Smooth muscle cell (in vitro differentiated cells): ENCODE results near the gene PKP2. TPM values are rescaled to one million over a fixed set of nuclear protein-coding genes. Genes with fewer than 3 reads are reported as not detected.

Experiments used
- DNase-seq: peaks from one replicate; lab custom pipeline; 2025; ENCODE audit not compliant: unreplicated experiment; lab: John Stamatoyannopoulos, UW
- H2AFZ ChIP-seq: fragments of 200-600 bp; sonication (generic); 2 replicates; pipeline ENCODE4 v1.6.0; 2016; ENCODE audit warnings: antibody characterized with exemption, low read depth, mild to moderate bottlenecking
- H3F3A ChIP-seq: fragments of 200-600 bp; sonication (generic); 2 replicates; pipeline ENCODE4 v1.6.0; 2017; ENCODE audit warnings: antibody characterized with exemption, low read depth
- H3K27ac ChIP-seq: fragments of 200-600 bp; sonication (generic); 2 replicates; pipeline ENCODE4 v1.5.1; 2016; ENCODE audit warnings: low read depth, mild to moderate bottlenecking
- H3K27me3 ChIP-seq: fragments of 200-600 bp; sonication (generic); 2 replicates; pipeline ENCODE4 v1.6.1; 2016; ENCODE audit warnings: low read depth, mild to moderate bottlenecking
- H3K36me3 ChIP-seq: fragments of 200-600 bp; sonication (generic); 2 replicates; pipeline ENCODE4 v1.5.1; 2016; ENCODE audit warnings: low read depth
- H3K4me1 ChIP-seq: fragments of 200-600 bp; sonication (generic); 2 replicates; pipeline ENCODE4 v1.5.1; 2016; ENCODE audit warnings: low read depth
- H3K4me2 ChIP-seq: fragments of 200-600 bp; sonication (generic); 2 replicates; pipeline ENCODE4 v1.6.0; 2016; ENCODE audit warnings: mild to moderate bottlenecking
- H3K4me3 ChIP-seq: fragments of 200-600 bp; sonication (generic); 2 replicates; pipeline ENCODE4 v1.5.1; 2016; ENCODE audit warnings: mild to moderate bottlenecking
- H3K79me2 ChIP-seq: fragments of 200-600 bp; sonication (generic); 2 replicates; pipeline ENCODE4 v1.6.0; 2016; ENCODE audit warnings: low read depth, mild to moderate bottlenecking
- H3K9ac ChIP-seq: fragments of 200-600 bp; sonication (generic); 2 replicates; pipeline ENCODE4 v1.6.0; 2016; ENCODE audit warnings: low read depth
- H3K9me3 ChIP-seq: fragments of 200-600 bp; sonication (generic); replicated peaks from 2 replicates; pipeline ENCODE4 v1.5.1; 2016; ENCODE audit warnings: low read depth
- H4K20me1 ChIP-seq: fragments of 200-600 bp; sonication (generic); 2 replicates; pipeline ENCODE4 v1.6.0; 2016; ENCODE audit warnings: low read depth
- WGBS: methylation state at CpG from one replicate; pipeline ENCODE4 v1.1.7; 2016; ENCODE audit warnings: low lambda C conversion rate; 5-methylcytosine and 5-hydroxymethylcytosine counted together
- polyA plus RNA-seq: library from polyadenylated mRNA; unstranded; fragments of >200 nt; fragmentation: Nextera tagmentation; extraction: Ambion mirVana; gene quantifications from 2 replicates; pipeline ENCODE4 v1.2.1, GENCODE V29; 2016
- total RNA-seq: library from RNA; depleted of rRNA; stranded (reverse); fragments of >200 nt; gene quantifications from 2 replicates; pipeline ENCODE4 v1.2.3, GENCODE V29; 2014
- TF ChIP-seq, protein P1 (sequence below): fragments of 200-600 bp; sonication (generic); IDR thresholded peaks from 2 replicates; pipeline ENCODE4 v1.5.1; 2017; ENCODE audit warnings: borderline replicate concordance, mild to moderate bottlenecking, antibody characterized with exemption; ENCODE audit not compliant: insufficient read depth, poor library complexity, severe bottlenecking

PKP2 gene
- total and polyA plus RNA-seq, 2 experiments from 2014 or later = 7.3 to 22.3 TPM

DNA sequence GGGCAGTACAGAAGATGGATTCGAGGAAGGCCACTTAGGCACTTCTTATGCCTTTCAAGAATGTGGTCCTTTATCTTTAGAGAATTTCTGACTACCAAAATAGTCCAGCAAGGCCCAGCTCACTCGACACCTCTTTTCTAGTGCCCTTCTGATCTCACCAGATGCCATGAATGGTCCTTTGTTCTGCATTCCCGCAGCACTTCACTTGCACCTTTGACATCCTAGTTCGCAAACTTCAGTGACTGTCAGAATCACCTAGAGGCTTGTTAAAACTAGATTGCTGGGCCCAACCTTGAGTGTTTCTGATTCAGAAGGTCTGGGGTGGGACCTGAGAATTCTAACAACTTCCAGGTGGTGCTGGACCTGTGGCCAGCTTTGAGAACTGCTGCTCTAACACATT is 56.7 kb downstream of the PKP2 start:
- Histone ChIP-seq H3K9ac (no peak overlapping the region), H3F3A (no peaks in the 10 kb centered on the region), H3K4me1 (peaks cover 11% of the 10 kb centered on the region), H3K9me3 (no peaks in the 10 kb centered on the region), H3K27me3 (no peaks in the 10 kb centered on the region), H4K20me1 (no peaks in the 10 kb centered on the region), H3K4me2 (no peak overlapping the region), H3K79me2 (no peaks in the 10 kb centered on the region), H3K4me3 (no peak overlapping the region), H3K27ac (no peak overlapping the region), H2AFZ (no peak overlapping the region), H3K36me3 (no peaks in the 10 kb centered on the region)
- DNase-seq = no peak
- 76% methylated on average over 4 of the region's 4 CpGs for WGBS
- TF ChIP-seq, protein P1, sequence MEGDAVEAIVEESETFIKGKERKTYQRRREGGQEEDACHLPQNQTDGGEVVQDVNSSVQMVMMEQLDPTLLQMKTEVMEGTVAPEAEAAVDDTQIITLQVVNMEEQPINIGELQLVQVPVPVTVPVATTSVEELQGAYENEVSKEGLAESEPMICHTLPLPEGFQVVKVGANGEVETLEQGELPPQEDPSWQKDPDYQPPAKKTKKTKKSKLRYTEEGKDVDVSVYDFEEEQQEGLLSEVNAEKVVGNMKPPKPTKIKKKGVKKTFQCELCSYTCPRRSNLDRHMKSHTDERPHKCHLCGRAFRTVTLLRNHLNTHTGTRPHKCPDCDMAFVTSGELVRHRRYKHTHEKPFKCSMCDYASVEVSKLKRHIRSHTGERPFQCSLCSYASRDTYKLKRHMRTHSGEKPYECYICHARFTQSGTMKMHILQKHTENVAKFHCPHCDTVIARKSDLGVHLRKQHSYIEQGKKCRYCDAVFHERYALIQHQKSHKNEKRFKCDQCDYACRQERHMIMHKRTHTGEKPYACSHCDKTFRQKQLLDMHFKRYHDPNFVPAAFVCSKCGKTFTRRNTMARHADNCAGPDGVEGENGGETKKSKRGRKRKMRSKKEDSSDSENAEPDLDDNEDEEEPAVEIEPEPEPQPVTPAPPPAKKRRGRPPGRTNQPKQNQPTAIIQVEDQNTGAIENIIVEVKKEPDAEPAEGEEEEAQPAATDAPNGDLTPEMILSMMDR = no peak

DNA sequence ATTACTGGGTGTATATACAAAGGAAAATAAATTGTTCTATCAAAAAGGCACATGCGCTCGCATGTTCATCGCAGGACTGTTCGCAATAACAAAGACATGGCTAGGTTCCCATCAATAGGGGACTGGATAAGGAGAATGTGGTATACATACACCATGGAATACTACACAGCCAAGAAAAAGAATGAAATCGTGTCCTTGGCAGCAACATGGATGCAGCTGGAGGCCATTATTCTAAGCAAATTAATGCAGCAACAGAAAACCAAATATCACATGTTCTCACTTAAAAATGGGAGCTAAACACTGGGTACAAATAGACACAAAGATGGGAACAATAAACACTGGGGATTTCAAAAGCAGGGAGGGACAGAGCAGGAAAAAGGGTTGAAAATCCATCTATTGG is 58.6 kb downstream of the PKP2 start:
- no peak overlapping the region for H2AFZ ChIP-seq
- no peaks in the 10 kb centered on the region for H3K79me2 ChIP-seq
- no peaks in the 10 kb centered on the region for H4K20me1 ChIP-seq
- 96% methylated on average over 5 of the region's 5 CpGs for WGBS
- no peak overlapping the region for H3K4me3 ChIP-seq
- no peak overlapping the region for H3K9ac ChIP-seq
- no peaks in the 10 kb centered on the region for H3K9me3 ChIP-seq
- H3K27me3 ChIP-seq = no peaks in the 10 kb centered on the region
- H3K4me1 ChIP-seq = no peaks in the 10 kb centered on the region
- no peaks in the 10 kb centered on the region for H3F3A ChIP-seq
- TF ChIP-seq, protein P1 = no peak
- no peaks in the 10 kb centered on the region for H3K36me3 ChIP-seq
- H3K27ac ChIP-seq = no peak overlapping the region
- no peak for DNase-seq
- H3K4me2 ChIP-seq = no peak overlapping the region

DNA sequence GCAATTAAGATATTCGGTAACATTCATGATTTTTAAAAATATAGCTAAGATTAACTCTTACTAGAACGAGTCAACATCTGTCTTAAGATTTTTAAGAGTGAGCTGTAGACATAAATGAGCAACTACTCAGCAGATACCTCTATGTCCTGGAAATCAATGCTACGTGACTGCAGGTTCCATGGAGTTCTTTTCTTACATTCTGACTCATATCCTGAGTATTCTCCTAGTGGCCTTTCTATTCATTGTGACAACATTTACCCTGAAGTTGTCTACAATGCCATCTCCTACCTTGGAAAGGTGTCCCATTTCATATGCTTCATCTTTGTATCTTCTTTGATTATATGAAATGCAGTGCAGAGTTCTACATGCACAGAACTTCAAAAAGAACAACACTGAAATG is 59.9 kb downstream of the PKP2 start:
- H3K4me1 ChIP-seq = no peaks in the 10 kb centered on the region
- no peak for DNase-seq
- no peaks in the 10 kb centered on the region for H3K27me3 ChIP-seq
- no peaks in the 10 kb centered on the region for H3K79me2 ChIP-seq
- H3F3A ChIP-seq = no peaks in the 10 kb centered on the region
- no peak overlapping the region for H3K4me3 ChIP-seq
- no peak overlapping the region for H3K9ac ChIP-seq
- H3K4me2 ChIP-seq = no peak overlapping the region
- TF ChIP-seq, protein P1 = no peak
- no peaks in the 10 kb centered on the region for H4K20me1 ChIP-seq
- 80% methylated on average over 3 of the region's 3 CpGs for WGBS
- H3K36me3 ChIP-seq = no peaks in the 10 kb centered on the region
- H2AFZ ChIP-seq = no peak overlapping the region
- no peak overlapping the region for H3K27ac ChIP-seq
- H3K9me3 ChIP-seq = no peaks in the 10 kb centered on the region

DNA sequence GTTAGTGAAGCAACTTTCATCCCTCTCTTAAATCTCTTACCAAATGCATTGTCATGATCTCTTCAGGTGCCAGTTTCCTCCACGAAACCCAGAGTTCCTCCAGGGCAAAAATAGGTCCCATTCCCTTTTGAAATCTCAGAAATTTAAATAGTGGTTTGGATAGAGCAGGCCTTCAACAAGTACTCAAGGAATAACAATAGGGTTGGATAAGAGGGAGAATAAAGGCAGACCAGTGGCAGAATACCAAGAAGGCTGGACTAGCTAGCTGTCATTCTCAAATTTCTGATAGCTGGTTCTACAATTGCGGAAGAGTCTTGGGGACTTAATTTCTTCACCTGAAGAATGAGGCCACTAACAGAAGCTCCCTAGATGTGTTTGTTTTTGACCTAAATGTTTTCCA is 62.5 kb downstream of the PKP2 start:
- DNase-seq = no peak
- no peaks in the 10 kb centered on the region for H4K20me1 ChIP-seq
- TF ChIP-seq, protein P1 = no peak
- H3K27me3 ChIP-seq = no peaks in the 10 kb centered on the region
- H3K27ac ChIP-seq = no peak overlapping the region
- H3K4me3 ChIP-seq = no peak overlapping the region
- H3K4me2 ChIP-seq = no peak overlapping the region
- no peak overlapping the region for H2AFZ ChIP-seq
- no peaks in the 10 kb centered on the region for H3K79me2 ChIP-seq
- no peak overlapping the region for H3K9ac ChIP-seq
- no peaks in the 10 kb centered on the region for H3F3A ChIP-seq
- no peaks in the 10 kb centered on the region for H3K9me3 ChIP-seq
- H3K4me1 ChIP-seq = no peaks in the 10 kb centered on the region
- 97% methylated on average over 2 of the region's 2 CpGs for WGBS
- H3K36me3 ChIP-seq = no peaks in the 10 kb centered on the region
